Measurements from ENCODE around the gene MUC22. TPM values are rescaled to one million over a fixed set of nuclear protein-coding genes. Genes with fewer than 3 reads are reported as not detected.

MUC22 gene
- total RNA-seq, 1 donor from 2014 or later = not detected

- no peak for ATAC-seq (ENCODE audit: low read depth)
- ChIA-PET CTCF (interaction anchor here (1.2 kb wide), 1 partner anchor 113 kb away, joined by 4 read pairs; no protein-coding TSS in a partner anchor), POLR2A (no interaction called here)
Observed at GRCh38 chr6:30974490-30975252, 35.6 kb upstream of the MUC22 start.

DNA sequence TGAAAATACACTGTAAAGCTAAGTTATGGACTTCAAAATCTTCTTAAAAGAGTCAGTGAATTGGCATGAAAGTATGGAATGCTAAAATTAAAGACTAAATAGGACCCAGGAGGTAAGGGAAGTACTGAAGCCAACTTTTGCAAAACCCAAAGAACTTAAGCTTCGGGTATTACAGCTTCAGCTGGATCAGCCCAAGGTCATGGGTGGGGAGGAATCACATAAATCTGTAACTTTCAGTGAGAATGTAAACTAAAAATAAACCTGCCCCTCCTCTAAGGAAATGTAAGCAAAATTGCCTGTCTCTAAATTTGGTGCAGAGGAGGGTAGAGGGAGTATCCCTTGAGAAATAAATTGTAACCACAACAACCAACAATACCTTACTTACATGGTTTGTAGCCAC lies 31.1 kb upstream of the MUC22 start:
- no peaks in the 10 kb centered on the region for H3K36me3 Mint-ChIP-seq (ENCODE audit: low read depth)
- peaks cover 7% of the 10 kb centered on the region for H3K4me1 Mint-ChIP-seq
- POLR2A ChIA-PET = no interaction called here
- no peak overlapping the region for H3K27ac Mint-ChIP-seq
- peaks cover 33% of the 10 kb centered on the region for H3K27me3 Mint-ChIP-seq
- no peak for ATAC-seq (ENCODE audit: low read depth)
- no peaks in the 10 kb centered on the region for H3K9me3 Mint-ChIP-seq
- intact Hi-C loops (cut with micrococcal nuclease) = no loop called here
- no peak for DNase-seq
- CTCF ChIA-PET = no interaction called here
- no peak overlapping the region for H3K4me3 Mint-ChIP-seq
- TF ChIP-seq CTCF (IDR thresholded peaks at IDR 0.05) = no peak

More at GRCh38 chr6:30974490-30975252, 35.6 kb upstream of the MUC22 start:
- Mint-ChIP-seq H3K4me3 (no peak overlapping the region), H3K9me3 (no peaks in the 10 kb centered on the region), H3K4me1 (peaks cover 6% of the 10 kb centered on the region), H3K27ac (no peak overlapping the region), H3K36me3 (ENCODE audit: low read depth) (no peaks in the 10 kb centered on the region), H3K27me3 (peaks cover 33% of the 10 kb centered on the region)
- intact Hi-C loops (cut with micrococcal nuclease) = no loop called here
- no peak for DNase-seq
- no peak for TF ChIP-seq CTCF (IDR thresholded peaks at IDR 0.05)

GRCh38 chr6:30979690-30980089 lies 30.6 kb upstream of the MUC22 start:
- intact Hi-C loops (cut with micrococcal nuclease) = no loop called here

DNA sequence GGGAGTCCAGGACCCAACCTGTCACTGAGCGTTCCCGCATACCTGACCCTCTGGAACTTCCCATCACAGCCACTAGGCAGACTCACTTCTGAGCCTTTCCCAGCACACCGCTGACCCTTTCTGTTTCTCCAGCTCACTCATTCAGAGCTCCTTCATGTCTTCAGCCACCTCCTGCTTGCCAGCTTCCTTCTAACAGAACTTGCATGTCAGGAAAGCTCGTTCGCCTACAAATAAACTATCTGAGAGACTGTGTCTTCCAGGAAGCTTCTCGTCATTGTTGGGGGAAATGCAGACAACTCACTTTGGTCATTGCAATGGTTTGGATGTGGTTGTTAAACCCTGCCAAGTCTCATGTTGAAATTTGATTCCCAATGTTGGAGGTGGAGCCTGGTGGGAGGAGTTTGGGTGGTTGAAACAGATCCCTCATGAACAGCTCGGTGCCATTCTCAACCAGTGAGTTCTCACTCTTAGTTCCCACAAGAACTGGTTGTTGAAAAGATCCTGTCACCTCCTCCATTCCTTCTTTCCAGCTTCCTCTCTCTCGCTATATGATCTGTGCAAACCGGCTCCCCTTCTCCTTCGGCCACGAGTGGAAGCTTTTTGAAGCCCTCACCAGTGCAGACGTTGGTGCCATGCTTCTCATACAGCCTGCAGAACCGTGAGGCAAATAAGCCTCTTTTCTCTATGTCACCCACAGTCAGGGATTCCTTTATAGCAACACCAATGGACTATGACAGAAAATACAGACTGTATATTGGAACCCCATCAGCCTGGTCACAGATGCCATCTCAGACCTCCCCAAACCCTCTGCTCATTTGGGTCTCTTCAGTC lies 28.1 kb upstream of the MUC22 start:
- H3K27me3 Mint-ChIP-seq = peaks cover 43% of the 10 kb centered on the region
- peaks cover 7% of the 10 kb centered on the region for H3K4me1 Mint-ChIP-seq
- no peaks in the 10 kb centered on the region for H3K9me3 Mint-ChIP-seq
- ChIA-PET POLR2A (no interaction called here), CTCF (no interaction called here)
- ATAC-seq (ENCODE audit: low read depth) (no peak), DNase-seq (no peak)
- no peak overlapping the region for H3K27ac Mint-ChIP-seq
- H3K4me3 Mint-ChIP-seq = no peak overlapping the region
- intact Hi-C loops (cut with micrococcal nuclease) = no loop called here
- no peak for TF ChIP-seq CTCF (IDR thresholded peaks at IDR 0.05)
- no peaks in the 10 kb centered on the region for H3K36me3 Mint-ChIP-seq (ENCODE audit: low read depth)

More at GRCh38 chr6:30979690-30980089, 30.6 kb upstream of the MUC22 start:
- Mint-ChIP-seq H3K36me3 (ENCODE audit: low read depth) (no peaks in the 10 kb centered on the region), H3K27me3 (peaks cover 35% of the 10 kb centered on the region), H3K4me1 (peaks cover 7% of the 10 kb centered on the region), H3K4me3 (no peak overlapping the region), H3K27ac (no peak overlapping the region), H3K9me3 (no peaks in the 10 kb centered on the region)
- ATAC-seq (ENCODE audit: low read depth) = no peak
- POLR2A ChIA-PET = no interaction called here
- DNase-seq = no peak
- CTCF ChIA-PET = no interaction called here
- TF ChIP-seq CTCF (IDR thresholded peaks at IDR 0.05) = no peak

- ChIA-PET POLR2A (no interaction called here), CTCF (no interaction called here)
- H3K9me3 Mint-ChIP-seq = no peaks in the 10 kb centered on the region
Observed at GRCh38 chr6:30983439-30983838, 26.8 kb upstream of the MUC22 start, which contains the start of gene MUC21. Gene MUC21 (plus strand): TSS chr6:30983718. CDS start chr6:30983959, 241 bp downstream.

More at GRCh38 chr6:30983439-30983838, 26.8 kb upstream of the MUC22 start, which contains the start of gene MUC21:
- no peak for TF ChIP-seq CTCF (IDR thresholded peaks at IDR 0.05)
- H3K4me1 Mint-ChIP-seq = peaks cover 7% of the 10 kb centered on the region
- peaks cover 41% of the 10 kb centered on the region for H3K27me3 Mint-ChIP-seq
- ATAC-seq (ENCODE audit: low read depth) (no peak), DNase-seq (no peak)
- H3K27ac Mint-ChIP-seq = no peak within 1 kb of the TSS
- H3K4me3 Mint-ChIP-seq = no peak within 1 kb of the TSS
- H3K36me3 Mint-ChIP-seq (ENCODE audit: low read depth) = no peaks in the 10 kb centered on the region
- intact Hi-C loops (cut with micrococcal nuclease) = no loop called here

Data from activated B cell treated with CpG ODN at 0.5 μM for 24 hours (primary cell).